NCI-H2081 treated with DMSO at 0.1 percent for 48 hours (cell line): ENCODE data around the gene CTSD.
"Not testable (repeated sequence)": the region's sequence is repeated elsewhere in the genome, so short reads cannot be mapped to it uniquely, and the experiment has no call there.

Experiments
- DNase-seq: peaks from one replicate; lab custom pipeline; 2025; lab: John Stamatoyannopoulos, UW

Gene CTSD

DNA sequence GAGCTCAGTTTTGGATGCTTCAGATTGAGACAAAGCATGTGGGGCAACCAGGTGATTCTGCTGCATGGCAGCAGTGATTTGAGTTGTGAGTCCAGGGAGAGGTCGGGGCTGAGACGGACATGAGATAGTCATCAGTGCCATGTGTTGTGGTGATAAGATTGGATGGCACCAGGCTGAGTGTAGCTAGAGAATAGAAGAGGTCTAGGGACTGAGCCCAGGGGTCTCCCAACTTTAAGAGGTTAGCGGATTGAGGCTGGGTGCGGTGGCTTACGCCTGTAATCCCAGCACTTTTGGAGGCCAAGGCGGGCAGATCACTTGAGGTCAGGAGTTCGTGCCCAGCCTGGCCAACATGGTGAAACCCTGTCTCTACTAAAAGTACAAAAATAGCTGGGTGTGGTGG is 6.3 kb upstream of the CTSD start:
- no peak for DNase-seq

DNA sequence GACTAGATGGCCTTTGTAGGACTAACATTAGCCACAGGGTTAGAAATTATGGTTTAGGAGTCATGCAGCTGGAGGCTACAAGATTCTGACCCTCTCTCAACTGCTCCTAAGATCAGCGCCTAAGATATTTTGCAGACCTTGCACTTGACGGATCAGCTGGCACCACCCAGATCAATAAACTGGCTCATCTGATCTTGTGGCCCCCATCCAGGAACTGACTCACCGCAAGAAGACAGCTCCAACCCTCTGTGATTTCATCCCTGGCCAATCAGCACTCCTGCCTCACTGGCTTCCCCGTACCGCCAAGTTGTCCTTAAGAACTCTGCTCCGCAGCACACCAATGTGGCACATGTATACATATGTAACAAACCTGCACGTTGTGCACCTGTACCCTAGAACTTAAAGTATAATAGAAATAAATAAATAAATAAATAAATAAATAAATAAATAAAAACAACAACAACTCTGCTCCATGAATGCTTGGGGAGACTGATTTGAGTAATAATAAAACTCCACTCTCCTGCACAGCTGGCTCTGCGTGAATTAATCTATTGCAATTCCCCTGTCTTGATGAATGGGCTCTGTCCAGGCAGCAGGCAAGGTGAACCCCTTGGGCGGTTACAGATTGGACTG is 5.7 kb upstream of the CTSD start:
- DNase-seq, result not testable (repeated sequence)

DNA sequence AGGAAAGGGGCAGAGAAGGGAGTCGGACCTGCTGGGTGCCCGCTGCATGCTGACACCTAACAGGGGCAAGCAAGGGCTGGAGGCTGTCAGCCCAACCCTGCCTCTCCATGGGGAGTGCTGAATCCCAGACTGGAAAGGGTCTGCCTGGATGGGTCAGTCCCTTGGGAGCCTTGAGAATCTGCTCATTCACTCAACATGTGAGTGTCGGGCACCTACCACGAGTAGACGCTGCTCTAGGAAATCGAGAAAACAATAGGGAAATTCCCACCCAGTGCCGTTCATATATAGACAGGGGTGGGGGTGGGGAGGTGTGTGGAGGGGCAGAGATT is 4.4 kb upstream of the CTSD start:
- no peak for DNase-seq

DNA sequence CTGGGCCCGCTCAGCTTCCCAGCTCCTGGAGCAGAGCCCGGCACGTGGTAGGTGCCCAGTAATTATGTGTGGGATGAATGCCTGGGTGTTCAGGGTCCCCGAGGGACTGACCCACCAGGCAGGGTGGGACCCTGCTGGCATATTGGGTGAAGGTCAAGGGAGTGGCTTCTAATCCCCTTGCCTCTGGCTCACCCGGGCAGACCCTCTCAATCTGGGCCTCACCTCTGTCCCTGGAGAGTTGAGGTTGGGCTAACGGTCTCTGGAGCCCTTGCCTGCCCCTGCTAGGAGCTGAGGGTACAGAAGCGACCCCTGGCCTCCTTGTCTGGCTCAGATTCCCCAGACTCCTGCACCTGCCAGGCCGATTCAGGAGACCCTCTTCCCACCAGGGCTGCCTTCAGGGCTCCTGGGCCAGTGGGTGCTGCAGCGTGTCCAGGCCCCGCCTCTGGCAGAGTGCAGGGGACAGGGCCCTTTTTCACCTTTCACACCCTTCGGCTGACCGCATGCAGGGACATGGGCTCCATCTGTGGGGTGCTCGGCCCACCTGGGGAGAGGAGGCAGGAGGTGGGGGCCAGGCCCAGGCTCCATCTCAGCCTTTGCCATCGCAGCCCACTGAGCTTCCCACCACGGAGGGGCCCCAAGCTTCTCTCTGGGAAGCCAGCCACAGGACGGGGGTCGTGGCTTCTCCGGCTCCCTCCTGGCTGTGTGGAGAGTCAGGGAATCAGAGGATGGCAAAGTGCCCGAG is 3.8 kb upstream of the CTSD start:
- no peak for DNase-seq

DNA sequence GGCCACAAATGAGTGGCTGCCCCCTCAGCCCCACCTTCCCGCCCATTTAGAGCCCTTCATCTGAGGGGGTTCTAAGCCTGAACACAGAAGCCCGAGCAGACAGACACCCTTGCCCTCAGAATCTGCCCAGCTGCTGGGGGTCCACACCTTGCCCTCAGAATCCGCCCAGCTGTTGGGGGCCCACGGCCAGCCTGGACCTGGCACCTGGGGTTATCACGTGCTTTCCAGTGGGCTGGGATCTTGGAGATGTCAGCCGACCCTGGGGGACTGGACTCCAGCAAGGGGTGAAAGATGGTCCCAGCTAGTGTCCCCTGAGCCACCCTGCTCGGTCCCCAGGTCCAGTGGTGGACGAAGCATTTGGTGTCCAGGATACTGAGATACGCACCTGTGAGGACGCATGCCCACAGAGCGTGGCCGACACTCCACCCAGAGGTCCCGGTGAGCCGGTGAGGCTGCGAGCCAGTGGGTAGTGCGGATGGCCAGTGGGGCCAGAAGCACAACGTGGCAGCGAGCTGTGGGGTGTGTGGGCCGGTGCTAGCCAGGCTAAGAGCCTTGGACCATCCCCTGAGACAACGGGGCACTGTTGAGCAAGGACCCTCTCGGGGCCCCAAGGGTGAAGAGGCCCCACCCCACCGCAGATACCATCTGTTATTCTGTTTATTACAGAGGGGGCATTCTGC is 3.1 kb upstream of the CTSD start:
- DNase-seq, result no peak

DNA sequence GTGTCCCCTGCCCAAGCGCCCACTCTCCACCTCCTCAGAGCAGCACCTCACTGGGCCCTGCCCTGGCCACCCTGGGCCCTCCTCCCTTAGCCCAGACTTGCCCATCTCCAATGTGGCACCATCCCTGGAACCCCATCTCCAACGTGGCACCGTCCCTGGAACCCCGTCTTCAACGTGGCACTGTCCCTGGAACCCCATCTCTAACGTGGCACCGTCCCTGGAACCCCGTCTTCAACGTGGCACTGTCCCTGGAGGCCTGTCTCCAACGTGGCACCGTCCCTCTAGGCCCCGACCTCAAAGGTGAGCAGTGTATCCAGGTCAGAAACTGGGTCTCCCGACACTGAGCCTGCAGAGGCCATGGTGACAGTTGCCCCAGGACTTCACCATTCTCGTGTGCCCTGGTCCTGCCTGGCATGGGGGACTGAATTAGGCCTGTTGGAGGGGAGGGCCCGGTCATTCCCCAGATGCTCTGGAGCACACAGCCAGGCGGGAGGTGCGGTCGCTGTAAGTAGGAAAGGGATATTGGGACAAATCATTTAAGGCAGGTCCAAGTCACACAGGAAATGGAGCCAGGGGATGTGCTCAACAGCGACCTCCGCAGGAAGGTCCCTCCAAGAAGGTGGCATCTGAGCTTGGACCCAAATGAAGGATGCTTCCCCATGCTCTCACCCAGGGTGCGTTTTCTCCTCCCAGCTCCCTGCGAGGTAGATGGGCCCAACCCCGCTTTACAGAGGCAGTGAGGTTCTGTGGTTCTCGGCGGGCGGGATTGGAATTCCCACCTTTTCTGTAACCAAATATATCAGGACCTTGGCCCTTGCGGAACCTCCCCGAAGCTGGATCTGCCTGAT is 2.4 kb upstream of the CTSD start:
- DNase-seq, result no peak

DNA sequence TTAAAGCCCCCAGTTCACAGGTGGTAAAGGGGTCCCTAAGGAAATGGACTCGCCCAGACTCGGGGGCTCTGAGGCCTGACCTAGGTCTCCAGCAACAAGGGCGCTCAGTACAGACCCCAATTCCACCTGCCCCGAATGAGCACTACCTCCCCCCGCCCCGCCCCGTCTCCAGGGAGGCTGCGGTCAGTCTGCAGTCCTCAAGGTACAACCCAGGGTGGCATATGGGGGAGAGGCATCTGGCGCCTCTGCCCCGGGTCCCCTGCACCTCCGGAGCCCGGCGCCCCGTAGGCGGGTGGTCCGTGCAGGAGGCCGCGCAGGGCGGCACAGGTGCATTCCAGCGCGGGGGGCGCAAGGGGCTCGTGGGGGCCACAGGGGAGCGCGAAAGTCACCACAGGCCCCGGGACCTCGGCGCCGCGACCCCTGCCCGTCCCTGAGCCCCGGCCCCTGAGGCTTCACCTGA is 361 bp downstream of the CTSD start:
- no peak for DNase-seq

DNA sequence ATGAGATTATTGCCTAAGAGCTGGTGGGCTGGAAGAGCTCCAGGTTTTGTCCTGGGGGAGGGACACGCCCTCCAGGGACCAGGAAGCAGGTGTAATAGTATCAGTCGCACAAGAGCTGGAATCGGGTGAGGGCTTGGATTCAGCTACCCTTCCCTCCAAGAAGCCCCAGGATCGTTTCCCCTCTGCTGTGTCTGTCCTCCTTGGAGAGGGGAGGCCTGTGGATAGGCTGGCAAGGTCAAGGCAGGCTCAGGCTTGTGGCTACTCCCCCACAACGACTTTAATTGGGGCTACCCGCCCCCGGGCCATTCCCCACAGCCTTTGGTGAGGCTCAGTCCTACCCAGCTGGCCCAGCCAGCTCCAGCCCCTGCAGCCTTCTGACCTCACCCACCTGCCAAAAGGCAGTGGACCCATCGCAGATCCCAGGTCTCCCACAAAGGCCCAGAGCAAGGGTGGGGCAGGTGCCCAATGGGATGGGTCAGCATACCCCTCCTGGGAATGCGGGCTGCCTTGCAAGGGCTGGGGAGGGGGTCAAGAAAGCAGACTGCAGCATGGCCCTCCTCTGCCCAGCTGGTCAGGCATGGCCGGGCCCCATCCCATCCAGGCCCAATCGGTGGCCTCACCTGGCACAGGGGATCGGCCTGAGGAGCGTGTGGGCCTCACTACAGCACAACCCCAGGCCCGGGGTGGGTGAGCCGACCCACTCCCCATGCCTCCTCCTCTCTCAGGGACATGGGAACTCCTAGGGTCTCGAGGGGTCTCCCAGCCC is 1.0 kb downstream of the CTSD start:
- no peak for DNase-seq

DNA sequence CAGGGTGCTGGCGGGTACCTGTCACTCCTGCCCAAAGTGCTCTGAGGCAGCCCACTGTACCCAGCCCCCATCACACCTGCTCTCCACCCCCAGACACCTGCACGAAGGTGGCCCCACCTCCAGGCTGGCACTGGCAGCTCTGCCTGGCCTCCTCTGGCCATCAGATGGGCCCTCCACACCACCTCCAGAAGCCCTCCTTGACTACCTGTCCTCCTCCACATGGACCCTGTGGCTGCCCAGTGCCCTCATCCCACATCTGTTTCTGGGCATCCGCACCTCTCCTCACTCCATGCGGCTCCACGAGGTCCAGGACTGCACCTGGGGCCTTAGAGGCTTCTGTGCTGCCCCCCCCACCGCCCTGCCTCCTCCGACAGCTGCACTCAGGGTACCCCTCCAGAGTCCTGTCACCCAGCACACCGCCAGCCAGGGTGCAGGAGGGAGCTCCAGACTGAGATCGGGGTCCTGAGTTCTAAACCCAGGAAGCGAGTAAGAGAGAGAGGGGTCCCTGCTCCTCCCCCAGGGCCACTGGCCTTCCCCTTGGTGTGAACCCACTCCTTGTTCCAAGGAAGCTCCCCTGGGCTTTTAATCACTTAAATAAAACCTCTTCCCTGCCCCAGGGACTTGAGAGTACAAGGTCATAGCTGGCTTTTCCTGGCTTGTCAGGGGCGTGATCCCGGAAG is 1.7 kb downstream of the CTSD start:
- DNase-seq, result no peak

DNA sequence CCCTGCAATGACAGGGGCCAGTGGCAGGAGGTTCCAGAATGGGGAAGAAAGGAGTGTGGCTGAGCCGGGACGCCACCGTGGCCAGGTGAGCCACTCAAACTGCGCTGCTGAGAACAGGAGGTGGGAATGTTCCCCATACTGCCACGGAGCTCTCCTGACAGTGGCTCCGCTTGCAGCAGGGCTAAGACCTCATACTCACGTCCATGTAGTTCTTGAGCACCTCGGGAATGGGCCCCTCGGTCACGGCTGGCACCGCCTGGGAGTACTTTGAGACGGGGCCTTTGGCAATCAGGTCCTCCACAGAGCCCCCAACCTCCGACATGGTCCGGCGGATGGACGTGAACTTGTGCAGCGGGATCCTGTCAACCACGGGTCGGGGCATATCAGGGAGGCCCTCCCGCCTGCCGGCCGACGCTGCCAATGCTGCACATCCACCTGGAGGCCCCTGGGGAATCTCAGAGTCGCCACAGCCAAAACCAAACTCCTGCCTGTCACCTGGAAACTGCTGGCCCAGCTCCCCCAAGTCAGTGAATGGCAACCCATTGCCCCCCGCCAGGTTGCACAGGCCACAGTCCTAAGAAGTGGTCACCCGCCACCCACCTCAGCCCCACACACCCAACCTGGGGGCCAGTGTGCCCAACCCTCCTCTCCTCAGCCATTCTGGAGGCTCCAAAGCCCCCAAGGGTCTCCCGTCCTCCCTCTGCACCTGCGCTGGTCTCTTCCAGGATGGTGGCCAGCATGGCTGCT is 2.4 kb downstream of the CTSD start:
- no peak for DNase-seq

DNA sequence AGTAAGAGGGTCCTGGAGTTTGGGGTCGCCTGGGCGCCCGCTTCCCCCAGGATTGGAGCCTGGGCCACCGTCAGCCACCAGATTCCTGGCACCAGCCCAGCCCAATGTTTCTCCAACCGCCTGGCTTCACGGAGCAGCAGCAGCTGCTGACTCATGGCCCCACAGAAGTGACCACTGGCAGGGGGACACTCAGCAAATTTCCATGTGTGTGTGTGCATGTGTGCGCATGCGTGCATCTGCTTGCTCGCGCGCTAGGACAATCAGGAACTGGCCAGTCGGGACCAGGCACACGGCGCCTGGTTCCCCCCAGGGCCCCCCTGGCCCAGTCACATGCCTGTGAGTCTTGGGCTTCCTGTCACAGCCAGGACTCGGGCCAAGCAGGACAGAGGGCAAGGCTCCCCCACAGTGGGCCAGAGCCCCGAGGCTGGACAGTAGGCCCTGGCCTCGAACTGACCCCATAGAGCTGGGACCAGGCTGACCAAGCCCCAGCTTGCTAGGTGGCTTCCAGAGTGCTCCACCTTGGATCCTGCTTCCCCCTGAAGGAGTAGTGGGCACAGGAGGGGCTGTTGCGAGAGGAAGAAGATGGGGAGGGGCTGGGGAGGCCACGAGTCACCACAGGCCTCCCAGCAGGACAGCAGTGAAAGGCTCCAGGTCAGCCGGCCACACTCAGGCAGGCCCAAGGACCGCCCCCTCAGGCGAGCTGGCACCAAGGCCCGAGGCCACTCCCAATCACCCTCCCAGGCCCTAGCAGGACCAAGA is 3.2 kb downstream of the CTSD start:
- DNase-seq, result no peak

DNA sequence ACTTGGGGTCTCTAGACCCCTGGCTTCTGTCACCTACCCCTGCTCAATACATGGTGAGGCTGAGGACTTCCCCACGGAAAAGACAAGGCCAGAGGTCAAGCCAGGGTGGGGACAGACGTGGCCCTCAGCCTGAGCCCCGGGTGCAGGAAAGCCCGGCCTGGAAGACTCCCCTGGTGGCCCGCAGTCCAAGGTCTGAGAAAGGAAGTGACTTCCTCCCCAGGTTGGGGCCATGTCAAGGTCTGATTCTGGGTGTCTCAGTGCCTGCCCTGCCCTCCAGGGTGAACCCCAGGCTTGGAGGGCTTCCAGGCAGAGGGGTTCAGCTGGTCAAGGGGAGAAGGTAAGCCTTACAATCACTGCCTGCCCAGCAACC is 3.9 kb downstream of the CTSD start:
- DNase-seq, result no peak

DNA sequence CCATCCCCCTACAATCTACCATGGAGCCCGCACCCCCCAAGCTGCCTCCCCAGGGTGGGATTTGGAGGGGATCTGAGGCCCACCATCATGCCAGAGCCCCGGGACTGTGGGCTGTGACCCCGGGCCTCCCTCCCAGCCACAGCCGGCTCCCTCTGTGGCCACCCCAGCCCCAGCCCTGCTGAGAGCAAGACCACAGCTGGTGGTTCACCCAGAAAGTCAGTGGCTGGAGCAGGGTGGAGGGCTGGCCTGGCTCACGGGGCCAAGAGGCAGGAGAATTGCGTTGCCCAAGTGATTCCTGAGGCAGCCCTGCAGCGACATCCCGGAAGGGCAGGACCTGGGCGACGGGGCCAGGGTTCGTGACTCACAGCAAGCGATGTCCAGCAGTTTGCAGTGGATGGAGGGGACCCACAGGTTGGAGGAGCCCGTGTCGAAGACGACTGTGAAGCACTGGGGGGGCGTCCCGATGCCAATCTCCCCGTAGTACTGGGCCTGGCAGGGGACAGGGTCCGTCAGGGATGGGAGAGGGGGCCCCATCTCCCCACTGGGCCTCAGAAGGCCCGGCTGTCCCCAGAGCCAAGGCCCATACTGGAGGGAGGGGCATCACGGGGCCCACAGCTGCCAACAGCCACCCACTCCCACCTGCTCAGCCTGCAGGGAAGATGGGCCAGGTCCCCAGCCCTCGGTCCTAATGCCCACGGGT is 4.4 kb downstream of the CTSD start:
- DNase-seq, result no peak

DNA sequence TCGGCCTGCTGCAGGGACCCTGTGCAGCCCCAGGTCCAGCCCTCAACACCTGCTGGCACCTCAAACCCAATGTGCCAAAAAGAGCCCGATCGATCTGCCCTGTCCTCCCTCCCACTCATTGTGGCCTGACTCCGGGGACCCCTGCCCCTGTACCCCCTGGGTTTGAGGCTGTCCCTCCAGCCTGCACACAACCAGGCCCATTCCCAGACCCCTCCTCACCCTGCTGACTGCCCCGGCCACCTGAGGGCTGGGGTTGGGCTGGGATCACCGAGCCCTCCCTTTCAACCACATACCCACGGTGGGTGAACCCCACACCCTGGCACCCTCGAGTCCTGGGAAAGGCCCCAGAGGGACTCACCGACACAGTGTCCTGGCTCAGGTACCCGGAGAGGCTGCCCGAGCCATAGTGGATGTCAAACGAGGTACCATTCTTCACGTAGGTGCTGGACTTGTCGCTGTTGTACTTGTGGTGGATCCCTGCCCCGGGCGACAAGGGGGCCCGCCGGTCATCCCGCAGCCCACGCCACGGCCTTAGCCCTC is 5.0 kb downstream of the CTSD start:
- DNase-seq, result no peak

DNA sequence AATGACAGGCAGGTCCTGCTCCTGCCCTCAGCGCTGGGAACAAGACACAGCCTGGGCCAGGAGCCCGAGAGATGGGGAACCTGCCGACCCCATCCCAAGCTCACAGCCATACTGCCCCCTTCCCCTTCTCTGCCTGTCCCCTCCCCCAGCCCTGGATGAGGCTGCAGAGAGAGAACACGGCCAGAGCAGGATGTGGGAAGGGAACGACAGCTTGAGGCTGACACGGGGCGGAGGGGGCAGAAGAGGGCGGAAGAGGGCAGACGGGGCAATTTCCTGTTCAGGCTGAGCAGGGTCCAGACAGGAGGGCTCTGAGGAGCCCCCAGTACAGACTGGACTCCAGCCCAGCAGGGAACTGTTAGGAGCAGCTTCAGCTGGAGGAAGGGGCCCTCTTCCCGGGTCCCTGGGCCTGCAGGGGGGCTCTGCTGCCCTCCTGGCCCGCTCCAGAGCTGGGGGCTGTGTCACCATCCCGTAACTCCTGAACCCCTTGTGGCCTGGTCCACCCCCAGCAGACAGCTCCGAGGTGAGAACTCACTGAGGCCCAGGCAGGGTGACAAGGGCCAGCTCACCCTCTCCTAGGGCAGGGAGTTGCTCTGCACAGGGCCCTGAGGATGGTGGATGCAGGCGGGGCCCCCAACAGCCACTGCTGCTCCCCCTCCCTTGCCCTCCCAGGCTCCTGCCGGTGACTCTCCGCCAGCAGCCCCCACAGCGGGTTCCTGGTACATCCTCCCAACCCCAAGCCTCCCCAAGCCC is 5.7 kb downstream of the CTSD start:
- no peak for DNase-seq

DNA sequence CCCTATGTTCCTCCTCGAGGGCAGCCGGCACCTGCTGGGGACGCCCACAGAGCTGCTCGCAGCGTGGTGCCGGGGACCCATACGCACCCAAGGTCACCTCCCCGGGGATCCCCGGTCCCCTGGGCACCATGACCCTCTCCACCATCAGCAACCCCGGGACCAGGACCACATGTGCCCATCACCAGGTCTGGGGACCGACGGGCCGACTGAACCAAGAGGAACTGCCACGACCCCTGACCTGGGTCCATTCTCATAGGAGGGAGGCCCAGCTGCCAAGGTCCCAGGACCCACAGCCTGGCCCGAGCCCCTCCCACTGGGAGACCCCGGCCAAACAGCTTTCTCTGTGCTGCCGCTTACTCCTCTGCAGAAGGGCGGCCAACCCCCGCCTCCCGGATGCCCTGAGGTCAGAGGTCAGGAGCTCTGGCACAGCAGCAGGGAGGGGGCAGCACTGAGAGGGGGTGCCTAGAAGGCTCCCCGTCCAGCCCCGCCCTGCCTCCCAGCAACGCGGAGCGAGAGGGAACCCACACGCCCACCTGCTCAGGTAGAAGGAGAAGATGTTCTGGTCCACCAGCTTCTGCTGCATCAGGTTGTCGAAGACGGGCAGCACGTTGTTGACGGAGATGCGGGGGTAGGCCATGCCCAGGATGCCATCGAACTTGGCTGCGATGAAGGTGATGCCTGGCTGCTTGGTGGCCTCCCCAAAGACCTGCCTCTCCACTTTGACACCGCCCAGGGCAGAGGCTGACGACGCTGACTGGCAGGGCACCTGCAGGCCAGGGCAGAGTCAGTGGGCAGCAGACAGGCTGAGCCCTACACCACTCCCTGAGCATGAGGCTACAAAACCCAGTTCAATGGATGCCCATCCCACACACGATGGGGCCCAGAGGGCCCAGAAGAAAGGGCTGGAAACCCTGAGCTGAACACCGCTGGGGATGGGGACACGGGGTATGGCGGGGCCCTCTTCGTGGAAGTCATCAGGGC is 6.6 kb downstream of the CTSD start:
- DNase-seq, result no peak
